Mucosa of stomach (tissue), 1 donor: Measurements from ENCODE around the gene SLC6A6.

Experiments used
- H3K27me3 ChIP-seq: one replicate; pipeline ENCODE4 v1.7.0; 2013; ENCODE audit warnings: mild to moderate bottlenecking, low read length; ENCODE audit not compliant: control insufficient read depth, insufficient read depth
- H3K36me3 ChIP-seq: one replicate; pipeline ENCODE4 v1.7.0; 2013; ENCODE audit warnings: low read length; ENCODE audit not compliant: control insufficient read depth, insufficient read depth
- H3K4me1 ChIP-seq: one replicate; pipeline ENCODE4 v1.7.0; 2013; ENCODE audit warnings: mild to moderate bottlenecking, low read length; ENCODE audit not compliant: control insufficient read depth, insufficient read depth
- H3K4me3 ChIP-seq: one replicate; pipeline ENCODE4 v1.7.0; 2013; ENCODE audit warnings: low read length
- H3K9ac ChIP-seq: one replicate; pipeline ENCODE4 v1.7.0; 2013; ENCODE audit warnings: mild to moderate bottlenecking, low read length, moderate library complexity
- H3K9me3 ChIP-seq: one replicate; pipeline ENCODE4 v1.7.0; 2013; ENCODE audit warnings: mild to moderate bottlenecking, low read length, moderate library complexity; ENCODE audit not compliant: control insufficient read depth
- donor health status: Pancreatic carcinoma.

Gene SLC6A6

DNA sequence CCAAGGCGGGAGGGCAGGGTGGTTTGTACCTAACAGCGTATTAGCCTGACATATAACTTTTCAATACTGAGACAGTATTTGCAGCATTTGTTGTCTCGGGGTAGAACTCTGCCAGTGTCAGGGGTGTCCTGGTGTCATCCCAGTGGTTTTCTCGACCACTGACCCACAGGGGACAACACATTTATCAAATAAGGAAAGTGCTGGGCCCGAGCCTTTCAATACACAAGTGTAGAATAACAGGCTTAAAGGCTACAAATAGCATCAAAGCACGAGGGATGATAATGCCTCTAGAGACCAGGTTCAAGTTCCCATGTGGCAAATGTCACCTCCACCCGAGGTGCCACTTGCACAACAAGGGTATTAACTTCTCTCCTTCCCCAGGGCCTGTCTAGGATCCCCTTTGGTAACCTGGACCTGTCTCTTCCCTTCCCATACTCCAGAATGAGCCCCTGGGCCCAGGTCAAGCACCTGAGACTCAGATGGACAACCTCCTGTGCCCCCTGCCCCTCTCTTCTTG, 9.5 kb upstream of the SLC6A6 start:
- no peaks in the 10 kb centered on the region for H3K9me3 ChIP-seq
- no peaks in the 10 kb centered on the region for H3K27me3 ChIP-seq
- no peak overlapping the region for H3K4me3 ChIP-seq
- H3K4me1 ChIP-seq, result peaks cover 23% of the 10 kb centered on the region
- H3K36me3 ChIP-seq, result no peaks in the 10 kb centered on the region
- no peak overlapping the region for H3K9ac ChIP-seq

DNA sequence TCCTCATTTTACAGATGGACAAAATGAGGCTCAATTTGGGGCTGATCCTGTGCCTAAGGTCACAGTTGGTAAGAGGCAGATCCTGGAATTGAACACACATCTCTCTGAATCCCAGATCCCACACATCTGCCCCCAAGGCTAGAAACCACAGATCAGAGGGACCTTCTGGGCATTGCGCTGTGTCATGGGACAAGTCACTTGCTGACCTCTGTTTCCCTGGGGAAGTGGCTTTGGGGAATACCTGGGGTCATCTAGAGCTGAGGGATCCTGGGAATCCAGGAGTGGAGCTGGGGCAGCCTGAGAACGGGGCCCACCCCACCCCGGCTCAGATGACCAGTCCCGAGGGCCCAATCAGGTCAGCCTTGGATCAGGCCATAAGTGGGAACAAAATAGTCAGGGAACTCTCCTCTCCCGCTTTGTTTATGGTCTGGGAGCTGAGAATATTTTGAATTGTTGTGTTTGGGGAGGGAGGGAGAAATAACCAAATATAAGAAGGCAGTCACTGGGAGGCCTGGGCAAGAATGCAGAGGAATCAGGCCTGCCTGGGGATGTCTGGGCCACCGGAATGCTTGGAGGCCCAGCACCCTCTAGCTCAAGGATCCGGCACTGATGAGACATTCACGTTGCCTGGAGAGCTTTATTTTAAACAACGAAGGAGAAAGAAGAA, 8.8 kb upstream of the SLC6A6 start:
- Histone ChIP-seq H3K4me1 (peaks cover 24% of the 10 kb centered on the region), H3K9me3 (no peaks in the 10 kb centered on the region), H3K4me3 (no peak overlapping the region), H3K36me3 (no peaks in the 10 kb centered on the region), H3K9ac (no peak overlapping the region), H3K27me3 (no peaks in the 10 kb centered on the region)

DNA sequence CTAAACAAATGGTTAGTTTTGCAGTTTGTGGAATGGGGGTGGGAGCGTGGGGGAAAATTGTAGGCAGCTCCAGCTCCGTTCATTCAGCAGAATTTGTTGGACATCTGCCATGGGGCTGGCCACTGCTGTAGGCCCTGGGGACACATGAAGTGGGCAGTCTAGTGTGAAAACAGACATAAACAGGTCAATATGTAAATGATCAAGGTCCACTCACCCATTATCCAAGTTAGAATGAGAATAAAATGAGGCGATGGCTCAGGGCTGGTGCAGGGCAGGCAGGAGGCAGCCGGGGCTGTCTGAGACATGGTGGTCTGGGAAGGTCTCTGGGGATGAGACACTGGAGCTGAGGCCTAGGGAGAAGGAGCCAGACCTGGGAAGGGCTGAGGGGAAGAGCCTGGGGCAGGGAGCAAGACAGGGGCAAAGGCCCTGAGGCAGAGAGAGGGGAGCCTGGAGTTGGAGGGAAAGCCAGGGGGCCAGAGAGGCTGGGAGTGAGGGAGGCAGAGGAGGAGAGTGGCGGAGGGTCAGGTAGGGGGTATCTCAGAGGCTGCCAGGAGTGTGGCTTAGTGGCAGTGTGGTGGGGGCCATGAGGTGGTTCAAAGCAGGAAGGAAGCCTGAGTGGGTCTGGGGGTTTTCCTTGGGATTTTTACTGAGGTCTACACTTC, 6.2 kb upstream of the SLC6A6 start:
- Histone ChIP-seq H3K36me3 (no peaks in the 10 kb centered on the region), H3K27me3 (no peaks in the 10 kb centered on the region), H3K4me3 (no peak overlapping the region), H3K4me1 (peaks cover 24% of the 10 kb centered on the region), H3K9me3 (no peaks in the 10 kb centered on the region), H3K9ac (peak overlapping the region; percentile 12)

DNA sequence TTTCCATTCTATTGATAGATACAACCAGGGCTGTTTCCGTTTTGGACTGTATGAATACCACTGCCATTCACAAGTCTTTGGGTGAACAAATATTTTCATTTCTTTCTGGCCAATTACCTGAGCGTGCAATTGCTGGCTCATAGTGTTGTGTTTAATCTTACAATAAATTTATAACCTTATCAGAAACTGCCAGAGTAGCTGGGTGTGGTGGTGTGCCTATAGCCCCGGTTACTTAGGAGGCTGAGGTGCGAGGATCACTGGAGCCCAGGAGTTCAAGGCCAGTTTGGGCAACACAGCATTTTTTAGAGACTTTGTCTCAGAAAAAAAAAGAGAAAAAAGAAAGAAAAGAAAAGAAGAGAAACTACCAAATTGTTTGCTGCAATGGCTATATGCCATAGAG, 5.4 kb upstream of the SLC6A6 start:
- Histone ChIP-seq H3K27me3 (no peaks in the 10 kb centered on the region), H3K36me3 (no peaks in the 10 kb centered on the region), H3K9me3 (no peaks in the 10 kb centered on the region), H3K4me1 (peaks cover 25% of the 10 kb centered on the region), H3K4me3 (no peak overlapping the region), H3K9ac (no peak overlapping the region)

DNA sequence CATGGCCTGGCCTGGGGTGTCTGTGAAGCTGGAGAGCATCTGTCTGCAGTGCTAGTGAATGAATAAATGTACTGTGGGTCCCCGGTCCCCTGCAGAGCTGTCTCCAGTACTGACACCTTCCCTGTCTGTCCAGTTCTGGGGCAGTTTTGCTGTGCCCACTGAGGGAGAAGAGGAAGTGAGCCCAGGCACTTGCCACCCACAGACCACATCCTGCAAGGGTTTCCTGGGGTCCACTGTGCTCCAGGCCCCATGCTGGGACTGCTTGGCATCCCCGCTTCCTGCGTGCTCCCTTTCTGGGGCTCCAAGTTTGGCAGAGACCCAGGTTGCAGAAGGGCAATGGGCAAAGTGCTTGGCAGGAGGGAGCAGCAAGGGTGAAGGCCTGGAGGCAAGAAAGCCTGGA, 4.9 kb upstream of the SLC6A6 start:
- no peak overlapping the region for H3K4me3 ChIP-seq
- H3K36me3 ChIP-seq, result no peaks in the 10 kb centered on the region
- H3K9me3 ChIP-seq, result no peaks in the 10 kb centered on the region
- H3K9ac ChIP-seq, result no peak overlapping the region
- H3K4me1 ChIP-seq, result peaks cover 26% of the 10 kb centered on the region
- H3K27me3 ChIP-seq, result no peaks in the 10 kb centered on the region

DNA sequence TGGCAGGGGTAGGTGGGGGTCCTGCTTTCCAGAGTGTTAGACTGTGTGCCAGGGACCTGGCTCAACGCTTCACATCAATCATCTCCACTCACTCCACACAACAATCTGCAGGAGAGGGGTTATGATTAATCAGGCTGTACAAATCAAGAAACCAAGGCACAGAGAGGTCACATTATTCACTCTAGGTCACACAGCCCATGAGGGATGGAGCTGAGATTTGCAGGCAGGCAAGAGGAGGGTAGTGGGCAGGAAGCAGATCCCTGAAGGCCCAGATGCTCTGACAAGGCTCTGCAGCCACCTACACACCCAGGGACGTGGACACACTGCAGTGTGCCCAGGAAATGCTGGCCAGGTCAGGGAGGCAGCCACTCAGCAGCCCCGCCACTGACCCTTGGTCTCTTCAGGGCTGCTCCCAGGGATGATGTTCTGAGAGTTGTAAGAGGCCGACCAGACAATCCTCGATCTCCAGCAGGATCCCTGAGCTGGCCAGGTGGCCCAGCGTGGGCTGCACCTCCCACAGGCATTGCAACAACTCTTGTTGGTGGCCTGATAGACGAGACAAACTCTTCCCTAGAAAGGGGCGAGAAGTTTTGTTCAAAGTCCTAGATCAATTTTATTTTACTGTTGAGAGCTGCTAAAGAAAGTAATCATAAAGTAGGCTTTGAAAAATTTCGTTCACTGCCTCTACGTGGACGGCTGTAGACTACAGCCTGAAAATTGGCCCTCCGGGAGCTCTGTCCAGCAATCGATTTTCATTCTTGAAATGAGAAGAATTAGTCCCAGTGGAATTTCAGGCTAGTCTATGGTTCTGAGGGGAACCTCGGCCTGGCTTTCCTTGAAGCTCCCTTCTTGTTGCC, 4.2 kb upstream of the SLC6A6 start:
- no peak overlapping the region for H3K4me3 ChIP-seq
- H3K4me1 ChIP-seq, result peaks cover 26% of the 10 kb centered on the region
- no peaks in the 10 kb centered on the region for H3K36me3 ChIP-seq
- no peaks in the 10 kb centered on the region for H3K9me3 ChIP-seq
- no peak overlapping the region for H3K9ac ChIP-seq
- H3K27me3 ChIP-seq, result no peaks in the 10 kb centered on the region

DNA sequence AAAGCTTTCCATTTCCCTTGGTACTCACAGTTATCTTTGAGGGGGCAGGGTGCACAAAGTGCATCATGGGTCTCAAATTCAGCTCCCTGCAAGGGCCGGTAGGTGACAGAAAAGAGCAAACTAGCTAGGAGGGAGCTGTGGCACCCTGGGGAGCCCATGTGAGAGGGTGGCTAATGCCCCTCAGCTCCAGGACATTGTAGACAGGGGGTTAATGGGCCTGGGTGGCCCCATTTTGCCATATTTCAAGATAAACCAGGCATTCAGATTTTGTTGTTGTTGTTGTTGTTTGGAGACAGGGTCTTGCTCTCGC, 3.7 kb upstream of the SLC6A6 start:
- Histone ChIP-seq H3K9me3 (no peaks in the 10 kb centered on the region), H3K4me3 (no peak overlapping the region), H3K4me1 (peaks cover 32% of the 10 kb centered on the region), H3K36me3 (no peaks in the 10 kb centered on the region), H3K27me3 (no peaks in the 10 kb centered on the region), H3K9ac (no peak overlapping the region)

DNA sequence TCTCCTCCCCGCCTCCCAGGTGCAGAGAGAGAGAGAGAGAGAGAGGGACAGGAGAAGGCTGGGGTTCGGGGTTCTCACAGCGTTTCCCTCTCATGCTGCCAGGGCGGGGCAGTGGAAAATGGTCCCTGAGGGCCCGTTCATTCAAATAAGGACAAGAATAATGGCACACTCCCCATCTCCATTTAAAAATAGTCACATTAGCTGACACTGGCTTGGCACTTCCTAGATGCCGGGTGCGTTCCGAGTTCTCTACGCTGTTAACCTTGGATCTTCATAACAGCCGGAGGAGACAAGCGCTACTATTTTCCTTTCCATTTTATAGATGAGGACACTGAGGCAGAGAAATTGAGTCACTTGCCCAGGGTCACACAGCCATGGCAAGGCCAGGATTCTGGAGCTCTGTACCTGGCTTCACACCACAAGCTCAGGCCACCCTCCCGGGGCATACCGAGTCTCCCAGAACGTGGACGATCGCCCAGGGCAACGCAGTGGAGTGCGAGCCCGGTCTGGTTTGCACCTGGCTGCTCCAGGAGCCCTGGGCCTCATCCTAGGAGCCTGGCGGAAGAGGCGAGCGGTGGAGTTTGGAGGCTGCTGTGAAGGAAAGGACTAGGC, 608 bp upstream of the SLC6A6 start:
- H3K4me1 ChIP-seq, result peaks cover 47% of the 10 kb centered on the region

DNA sequence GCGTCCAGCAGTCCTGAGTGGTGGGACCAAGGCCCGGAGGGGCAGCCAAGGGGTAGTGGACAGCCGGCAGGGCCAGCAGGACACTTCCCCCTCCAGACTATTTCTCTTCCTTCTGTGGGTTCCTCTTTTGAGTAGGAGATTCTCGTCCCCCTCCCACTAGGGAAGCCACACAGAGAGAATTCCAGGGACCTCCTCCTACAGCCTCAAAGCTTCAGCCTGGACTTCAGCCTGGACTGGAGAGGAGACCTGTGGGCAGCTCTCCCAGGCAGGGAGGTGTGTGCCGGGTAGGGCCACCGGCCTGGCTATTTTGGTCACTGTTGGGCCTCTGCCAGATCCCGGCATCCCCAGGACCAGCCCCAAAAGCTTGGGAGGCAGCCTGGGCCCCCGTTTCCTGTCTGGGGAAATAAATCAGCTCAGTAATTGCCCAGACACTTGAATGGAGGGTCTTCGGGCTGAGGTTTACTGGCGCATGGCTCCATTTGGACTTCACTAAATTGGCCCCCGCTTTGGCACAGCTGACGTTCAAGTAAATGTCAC, 1.3 kb downstream of the SLC6A6 start:
- H3K4me3 ChIP-seq, result peak overlapping the region; percentile 65
- peaks cover 36% of the 10 kb centered on the region for H3K4me1 ChIP-seq
- no peaks in the 10 kb centered on the region for H3K9me3 ChIP-seq
- H3K9ac ChIP-seq, result peak overlapping the region; percentile 77
- no peaks in the 10 kb centered on the region for H3K27me3 ChIP-seq
- H3K36me3 ChIP-seq, result no peaks in the 10 kb centered on the region

More for the DNA sequence above, 608 bp upstream of the SLC6A6 start:
- H3K4me3 ChIP-seq, result peak overlapping the region; percentile 44
- peak overlapping the region; percentile 72 for H3K9ac ChIP-seq
- H3K27me3 ChIP-seq, result no peaks in the 10 kb centered on the region
- no peaks in the 10 kb centered on the region for H3K9me3 ChIP-seq
- H3K36me3 ChIP-seq, result no peaks in the 10 kb centered on the region

DNA sequence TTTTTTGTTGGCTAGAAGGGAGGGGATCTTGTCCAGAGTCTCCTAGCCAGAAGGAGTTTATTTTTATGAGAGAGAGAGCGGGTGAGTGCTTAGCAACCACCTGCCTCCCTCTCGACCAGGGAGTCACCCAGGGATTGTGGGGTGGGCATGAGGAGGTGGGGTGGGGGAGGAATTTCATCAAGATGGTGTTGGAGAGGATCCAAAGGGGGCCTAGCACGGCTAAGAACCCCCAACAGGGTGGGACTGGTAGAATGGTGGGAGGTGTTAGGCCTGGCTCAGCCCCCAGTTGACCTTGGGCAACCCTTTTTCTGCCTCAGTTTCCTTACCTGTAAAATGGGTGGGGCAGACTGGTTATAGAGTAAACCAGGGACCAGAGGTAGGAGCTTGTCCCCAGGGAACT, 1.8 kb downstream of the SLC6A6 start:
- Histone ChIP-seq H3K9ac (peak overlapping the region; percentile 77), H3K4me3 (peak overlapping the region; percentile 65), H3K9me3 (no peaks in the 10 kb centered on the region), H3K27me3 (no peaks in the 10 kb centered on the region), H3K4me1 (peaks cover 36% of the 10 kb centered on the region), H3K36me3 (no peaks in the 10 kb centered on the region)

DNA sequence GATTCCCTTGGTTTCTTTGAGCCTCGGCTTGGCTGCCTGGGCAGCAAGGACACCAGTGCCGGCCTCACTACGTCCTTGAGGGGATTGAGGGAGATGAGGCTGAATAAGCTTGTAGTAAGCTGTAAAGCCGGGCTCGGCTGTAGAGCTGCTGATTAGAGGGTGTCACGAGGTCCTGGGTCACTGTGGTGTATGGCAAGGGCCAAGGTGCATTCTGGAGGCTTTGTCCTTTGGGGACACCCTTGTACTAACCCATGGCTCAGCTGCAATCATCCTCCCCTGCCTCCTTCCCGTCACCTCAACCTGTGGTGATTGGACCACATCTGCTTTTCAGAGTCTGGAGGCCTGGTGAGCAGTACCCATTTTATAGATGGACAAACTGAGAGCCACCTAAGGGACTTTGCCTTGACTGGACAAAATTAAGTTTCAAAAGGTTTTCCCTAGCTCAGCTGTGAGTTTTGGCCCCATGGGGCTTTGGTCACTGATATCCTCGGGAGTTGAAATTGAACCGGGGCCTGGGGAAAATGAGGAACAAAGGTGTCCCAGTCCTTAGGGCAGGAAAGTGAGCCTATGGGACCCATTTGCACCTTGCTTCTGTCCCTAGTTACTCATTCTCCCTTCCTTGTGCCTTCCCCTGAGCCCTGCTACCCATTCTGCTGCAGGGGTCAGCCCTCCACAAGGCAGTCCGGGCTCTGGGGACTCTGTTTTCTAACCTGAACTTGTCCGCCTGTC, 2.4 kb downstream of the SLC6A6 start:
- peaks cover 36% of the 10 kb centered on the region for H3K4me1 ChIP-seq
- H3K9me3 ChIP-seq, result no peaks in the 10 kb centered on the region
- peak overlapping the region; percentile 77 for H3K9ac ChIP-seq
- H3K27me3 ChIP-seq, result no peaks in the 10 kb centered on the region
- no peaks in the 10 kb centered on the region for H3K36me3 ChIP-seq
- peak overlapping the region; percentile 65 for H3K4me3 ChIP-seq
